ENCODE data around the gene KIF14.

DNA sequence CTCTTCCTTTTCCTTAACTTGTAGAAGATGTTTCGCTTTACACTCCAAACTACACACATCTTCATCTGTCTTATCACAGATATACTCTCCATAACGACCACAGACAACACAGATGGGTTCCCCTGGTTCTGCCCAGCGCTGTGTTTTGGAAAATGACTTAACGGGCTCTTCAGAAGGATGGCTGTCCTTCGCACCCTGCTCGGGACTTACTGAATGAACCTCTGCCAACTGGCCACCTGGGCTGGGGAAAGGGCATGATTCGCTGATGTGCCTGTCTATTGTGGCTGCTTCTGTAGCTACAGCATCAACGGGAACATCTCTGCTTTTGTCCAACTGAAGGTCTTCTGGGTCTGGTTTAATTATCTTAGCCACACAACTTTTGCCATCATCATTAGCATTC is 45.8 kb upstream of the KIF14 start:
- TF ChIP-seq, protein P1, sequence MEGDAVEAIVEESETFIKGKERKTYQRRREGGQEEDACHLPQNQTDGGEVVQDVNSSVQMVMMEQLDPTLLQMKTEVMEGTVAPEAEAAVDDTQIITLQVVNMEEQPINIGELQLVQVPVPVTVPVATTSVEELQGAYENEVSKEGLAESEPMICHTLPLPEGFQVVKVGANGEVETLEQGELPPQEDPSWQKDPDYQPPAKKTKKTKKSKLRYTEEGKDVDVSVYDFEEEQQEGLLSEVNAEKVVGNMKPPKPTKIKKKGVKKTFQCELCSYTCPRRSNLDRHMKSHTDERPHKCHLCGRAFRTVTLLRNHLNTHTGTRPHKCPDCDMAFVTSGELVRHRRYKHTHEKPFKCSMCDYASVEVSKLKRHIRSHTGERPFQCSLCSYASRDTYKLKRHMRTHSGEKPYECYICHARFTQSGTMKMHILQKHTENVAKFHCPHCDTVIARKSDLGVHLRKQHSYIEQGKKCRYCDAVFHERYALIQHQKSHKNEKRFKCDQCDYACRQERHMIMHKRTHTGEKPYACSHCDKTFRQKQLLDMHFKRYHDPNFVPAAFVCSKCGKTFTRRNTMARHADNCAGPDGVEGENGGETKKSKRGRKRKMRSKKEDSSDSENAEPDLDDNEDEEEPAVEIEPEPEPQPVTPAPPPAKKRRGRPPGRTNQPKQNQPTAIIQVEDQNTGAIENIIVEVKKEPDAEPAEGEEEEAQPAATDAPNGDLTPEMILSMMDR (conservative IDR thresholded peaks at IDR 0.05; ENCODE audit: low read depth in 2 of 2) = no peak
- no peak for TF ChIP-seq POLR2AphosphoS5 (IDR thresholded peaks at IDR 0.05; ENCODE audit: low read depth)

Data from GM23338 (cell line).